Measurements from ENCODE around the gene CRIP3. TPM values are rescaled to one million over a fixed set of nuclear protein-coding genes. Genes with fewer than 3 reads are reported as not detected.
"Not testable (repeated sequence)": the region's sequence is repeated elsewhere in the genome, so short reads cannot be mapped to it uniquely, and the experiment has no call there.

Gene CRIP3
- total and polyA plus RNA-seq, 2 of the 4 experiments (the other 2 are of a cell fraction) = not detected

DNA sequence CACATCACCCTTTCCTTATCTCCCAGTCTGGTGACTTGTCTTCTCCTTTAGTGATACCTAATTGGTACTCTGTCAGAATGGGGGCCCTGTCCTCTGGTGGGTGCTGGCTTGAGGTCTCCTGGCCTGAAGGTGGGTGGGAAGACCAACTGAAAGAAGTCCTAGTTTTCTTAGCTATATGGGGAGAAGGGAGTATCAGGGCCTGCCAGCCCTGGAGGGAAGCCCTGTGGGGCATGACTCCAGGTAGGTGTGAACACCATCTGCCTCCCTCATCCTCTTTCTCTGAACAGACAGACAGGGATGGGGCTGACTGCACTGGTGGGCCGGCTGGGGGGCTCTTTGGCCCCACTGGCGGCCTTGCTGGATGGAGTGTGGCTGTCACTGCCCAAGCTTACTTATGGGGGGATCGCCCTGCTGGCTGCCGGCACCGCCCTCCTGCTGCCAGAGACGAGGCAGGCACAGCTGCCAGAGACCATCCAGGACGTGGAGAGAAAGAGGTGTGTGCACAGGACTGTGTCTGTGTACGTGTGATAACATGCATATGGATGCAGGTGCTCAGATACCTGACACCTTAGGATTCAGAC lies 4.8 kb downstream of the CRIP3 start:
- Histone ChIP-seq H3K18ac (ENCODE audit: low read depth, low read length) (no peak overlapping the region), H3K56ac (ENCODE audit: extremely low read depth, insufficient read depth, low read length) (no peak overlapping the region), H3K4me3 (ENCODE audit: insufficient read depth, low read depth, low read length) (no peak overlapping the region), H4K8ac (ENCODE audit: low read depth in 2 of 2, low read length in 2 of 2) (no peak overlapping the region), H3K23ac (ENCODE audit: low read depth, low read length) (no peak overlapping the region), H2BK15ac (ENCODE audit: low read depth, low read length) (no peak overlapping the region), H3K27ac (ENCODE audit: insufficient read depth, low read length) (no peak overlapping the region), H3K9me1 (ENCODE audit: insufficient read depth, low read length) (no peaks in the 10 kb centered on the region), H4K5ac (ENCODE audit: low read depth, low read length) (no peak overlapping the region), H3K4me2 (ENCODE audit: low read depth, low read length) (no peak overlapping the region), H3K79me1 (ENCODE audit: low read depth in 1 of 2, low read length in 2 of 2) (no peaks in the 10 kb centered on the region), H2AK5ac (ENCODE audit: low read depth, low read length) (no peak overlapping the region), H3K27me3 (ENCODE audit: control insufficient read depth, insufficient read depth, low read length) (peaks cover 54% of the 10 kb centered on the region), H3K4me1 (ENCODE audit: control insufficient read depth, insufficient read depth, low read length) (no peaks in the 10 kb centered on the region; the same call in 1 of the 2 replicates), H3K14ac (replicated peaks; ENCODE audit: low read depth, low read length) (no peak overlapping the region), H3K36me3 (ENCODE audit: control insufficient read depth, insufficient read depth, low read length) (no peaks in the 10 kb centered on the region), H2AFZ (replicated peaks; ENCODE audit: low read length, poor library complexity) (no peak overlapping the region), H4K91ac (ENCODE audit: insufficient read depth, low read depth, low read length) (no peak overlapping the region), H4K20me1 (ENCODE audit: insufficient read depth, low read length) (no peaks in the 10 kb centered on the region; the same call in 1 of the 2 replicates), H2BK20ac (ENCODE audit: low read depth, low read length) (no peak overlapping the region), H2AK9ac (replicated peaks; ENCODE audit: low read depth, low read length, poor library complexity) (no peak overlapping the region), H3K9me3 (ENCODE audit: control insufficient read depth, insufficient read depth, low read length) (no peaks in the 10 kb centered on the region), H2BK5ac (ENCODE audit: low read depth, low read length, poor library complexity, severe bottlenecking) (no peak overlapping the region), H3K9ac (ENCODE audit: low read depth, low read length) (no peak overlapping the region), H3K4ac (ENCODE audit: low read depth, low read length) (no peak overlapping the region), H2BK120ac (ENCODE audit: low read depth, low read length) (no peak overlapping the region)
- 64% methylated on average over 6 of the region's 8 CpGs; no CpG with 5 or more reads in 1 of the 2 experiments for WGBS, 2 experiments (ENCODE audit: extremely low coverage in 2 of 2, insufficient read length in 1 of 2)
- CTCF ChIA-PET = no interaction called here
- ATAC-seq (ENCODE audit: low read depth) (no peak), DNase-seq (no peak)
- no TSS peak for BruUV-seq (replicated peaks)
- dilution Hi-C loops (cut with HindIII; ENCODE audit: low sequenced_read_pairs, unreplicated experiment) = no loop called here
- POLR2A ChIA-PET (ENCODE audit: unreplicated experiment) = no interaction called here
- intact Hi-C loops (cut with micrococcal nuclease) = no loop called here
- TF ChIP-seq RFX5 (IDR thresholded peaks at IDR 0.05; ENCODE audit: low read depth, low read length) = no peak
- no peak for TF ChIP-seq RAD21 (IDR thresholded peaks at IDR 0.05; ENCODE audit: low read length)
- TF ChIP-seq FOS (IDR thresholded peaks at IDR 0.05; ENCODE audit: low read depth, low read length) = no peak
- in situ Hi-C loops (cut with MboI; ENCODE audit: low sequenced_read_pairs) = no loop called here

DNA sequence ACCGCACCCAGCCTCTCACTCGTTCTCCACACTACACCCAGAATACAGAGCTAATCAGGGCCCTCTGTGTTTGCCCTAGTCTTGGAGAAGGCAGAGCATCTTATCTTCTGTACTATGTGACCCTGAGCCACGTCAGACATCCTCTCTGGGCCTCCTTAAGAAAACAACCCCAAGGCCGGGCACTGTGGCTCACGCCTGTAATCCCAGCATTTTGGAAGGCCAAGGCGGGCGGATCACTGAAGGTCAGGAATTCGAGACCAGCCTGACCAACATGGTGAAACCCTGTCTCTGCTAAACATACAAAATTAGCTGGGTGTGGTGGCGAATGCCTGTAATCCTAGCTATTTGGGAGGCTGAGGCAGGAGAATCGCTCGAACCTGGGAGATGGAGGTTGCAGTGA lies 5.6 kb downstream of the CRIP3 start:
- CTCF ChIA-PET = not testable (repeated sequence)
- 78% methylated on average over 5 of the region's 11 CpGs; no CpG with 5 or more reads in 1 of the 2 experiments for WGBS, 2 experiments (ENCODE audit: extremely low coverage in 2 of 2, insufficient read length in 1 of 2)

More for the DNA sequence above, 5.6 kb downstream of the CRIP3 start:
- H2BK15ac ChIP-seq (ENCODE audit: low read depth, low read length); H4K8ac ChIP-seq (ENCODE audit: low read depth in 2 of 2, low read length in 2 of 2); H3K4ac ChIP-seq (ENCODE audit: low read depth, low read length); intact Hi-C loops (cut with micrococcal nuclease); H2AFZ ChIP-seq (replicated peaks; ENCODE audit: low read length, poor library complexity); H4K91ac ChIP-seq (ENCODE audit: insufficient read depth, low read depth, low read length); H3K27ac ChIP-seq (ENCODE audit: insufficient read depth, low read length); H3K9me1 ChIP-seq (ENCODE audit: insufficient read depth, low read length); H3K18ac ChIP-seq (ENCODE audit: low read depth, low read length); H2BK20ac ChIP-seq (ENCODE audit: low read depth, low read length); H3K14ac ChIP-seq (replicated peaks; ENCODE audit: low read depth, low read length); H3K56ac ChIP-seq (ENCODE audit: extremely low read depth, insufficient read depth, low read length); H3K4me3 ChIP-seq (ENCODE audit: insufficient read depth, low read depth, low read length); H4K5ac ChIP-seq (ENCODE audit: low read depth, low read length); H2BK5ac ChIP-seq (ENCODE audit: low read depth, low read length, poor library complexity, severe bottlenecking); dilution Hi-C loops (cut with HindIII; ENCODE audit: low sequenced_read_pairs, unreplicated experiment); H2AK9ac ChIP-seq (replicated peaks; ENCODE audit: low read depth, low read length, poor library complexity); H3K23ac ChIP-seq (ENCODE audit: low read depth, low read length); H3K9ac ChIP-seq (ENCODE audit: low read depth, low read length); DNase-seq; H4K20me1 ChIP-seq (ENCODE audit: insufficient read depth, low read length); BruUV-seq (replicated peaks); H3K9me3 ChIP-seq (ENCODE audit: control insufficient read depth, insufficient read depth, low read length); H3K79me1 ChIP-seq (ENCODE audit: low read depth in 1 of 2, low read length in 2 of 2); H3K4me2 ChIP-seq (ENCODE audit: low read depth, low read length); in situ Hi-C loops (cut with MboI; ENCODE audit: low sequenced_read_pairs); H2AK5ac ChIP-seq (ENCODE audit: low read depth, low read length); H2BK120ac ChIP-seq (ENCODE audit: low read depth, low read length); POLR2A ChIA-PET (ENCODE audit: unreplicated experiment); H3K4me1 ChIP-seq (ENCODE audit: control insufficient read depth, insufficient read depth, low read length); H3K36me3 ChIP-seq (ENCODE audit: control insufficient read depth, insufficient read depth, low read length); ATAC-seq (ENCODE audit: low read depth): not testable (repeated sequence)
- H3K27me3 ChIP-seq (ENCODE audit: control insufficient read depth, insufficient read depth, low read length) = peaks cover 56% of the 10 kb centered on the region

Data from IMR-90 (cell line).